OCI-LY7 (cell line): ENCODE measurements around the gene MRPL2. TPM values are rescaled to one million over a fixed set of nuclear protein-coding genes. Genes with fewer than 3 reads are reported as not detected.

ENCODE experiments used
- total RNA-seq, 2 experiments: library from RNA; depleted of rRNA in 1 of 2; stranded (reverse); fragments of >200 nt in 1 of 2; shearing (Covaris generic) in 1 of 2; gene quantifications; 2 replicates each; pipeline ENCODE4 v1.2.3, GENCODE V29; 2014 to 2022

Gene MRPL2
- total RNA-seq, 2 experiments from 2014 or later: 25.8 to 81.7 TPM

Other genes with a start within 250 kb of the MRPL2 start
- gene RPL7L1, start 179.8 kb downstream of the MRPL2 start, total RNA-seq (2014; rRNA removed; shearing (Covaris generic)): 83.2 and 101 TPM in 2 replicates
- 109 and 123 TPM in 2 replicates for gene RPL7L1, start 179.8 kb downstream of the MRPL2 start, total RNA-seq (2022)
- 0.72 and 0.85 TPM in 2 replicates for gene PTCRA, start 143.4 kb downstream of the MRPL2 start, total RNA-seq (2014; rRNA removed; shearing (Covaris generic))
- 0.91 TPM in 1 of 2 replicates, not detected in the other for gene PTCRA, start 143.4 kb downstream of the MRPL2 start, total RNA-seq (2022)
- gene CNPY3, start 130.0 kb downstream of the MRPL2 start, total RNA-seq (2014; rRNA removed; shearing (Covaris generic)): 64.7 and 69.3 TPM in 2 replicates
- gene CNPY3, start 130.0 kb downstream of the MRPL2 start, total RNA-seq (2022): 70.5 and 77.2 TPM in 2 replicates
- 1.7 TPM in 1 of 2 replicates, not detected in the other for gene GNMT, start 98.7 kb downstream of the MRPL2 start, total RNA-seq (2014; rRNA removed; shearing (Covaris generic))
- gene GNMT, start 98.7 kb downstream of the MRPL2 start, total RNA-seq (2022): 1.7 and 2.2 TPM in 2 replicates
- 24.7 and 26.3 TPM in 2 replicates for gene PEX6, start 80.3 kb downstream of the MRPL2 start, total RNA-seq (2014; rRNA removed; shearing (Covaris generic))
- gene PEX6, start 80.3 kb downstream of the MRPL2 start, total RNA-seq (2022): 22.4 and 23.8 TPM in 2 replicates
- gene PPP2R5D, start 74.9 kb downstream of the MRPL2 start, total RNA-seq (2014; rRNA removed; shearing (Covaris generic)): 29.1 and 35.0 TPM in 2 replicates
- gene PPP2R5D, start 74.9 kb downstream of the MRPL2 start, total RNA-seq (2022): 35.6 and 39.5 TPM in 2 replicates
- 70.7 and 76.0 TPM in 2 replicates for gene MEA1, start 45.5 kb downstream of the MRPL2 start, total RNA-seq (2014; rRNA removed; shearing (Covaris generic))
- gene MEA1, start 45.5 kb downstream of the MRPL2 start, total RNA-seq (2022): 59.1 and 67.9 TPM in 2 replicates
- gene KLHDC3, start 45.2 kb downstream of the MRPL2 start, total RNA-seq (2014; rRNA removed; shearing (Covaris generic)): 78.6 and 89.9 TPM in 2 replicates
- 91.4 and 99.6 TPM in 2 replicates for gene KLHDC3, start 45.2 kb downstream of the MRPL2 start, total RNA-seq (2022)
- gene RRP36, start 37.8 kb downstream of the MRPL2 start, total RNA-seq (2014; rRNA removed; shearing (Covaris generic)): 61.1 and 72.6 TPM in 2 replicates
- gene RRP36, start 37.8 kb downstream of the MRPL2 start, total RNA-seq (2022): 66.7 and 75.9 TPM in 2 replicates
- 14.1 and 16.9 TPM in 2 replicates for gene CUL7, start 5.6 kb downstream of the MRPL2 start, total RNA-seq (2014; rRNA removed; shearing (Covaris generic))
- gene CUL7, start 5.6 kb downstream of the MRPL2 start, total RNA-seq (2022): 14.9 and 18.6 TPM in 2 replicates
- 15.0 and 16.4 TPM in 2 replicates for gene KLC4, start 197 bp upstream of the MRPL2 start, total RNA-seq (2014; rRNA removed; shearing (Covaris generic))
- gene KLC4, start 197 bp upstream of the MRPL2 start, total RNA-seq (2022): 22.5 and 25.2 TPM in 2 replicates
- 12.7 and 18.5 TPM in 2 replicates for gene PTK7, start 16.9 kb upstream of the MRPL2 start, total RNA-seq (2014; rRNA removed; shearing (Covaris generic))
- 12.0 and 13.0 TPM in 2 replicates for gene PTK7, start 16.9 kb upstream of the MRPL2 start, total RNA-seq (2022)
- gene SRF, start 111.8 kb upstream of the MRPL2 start, total RNA-seq (2014; rRNA removed; shearing (Covaris generic)): 17.6 and 22.8 TPM in 2 replicates
- gene SRF, start 111.8 kb upstream of the MRPL2 start, total RNA-seq (2022): 23.1 and 24.2 TPM in 2 replicates
- gene CUL9, start 122.8 kb upstream of the MRPL2 start, total RNA-seq (2014; rRNA removed; shearing (Covaris generic)): 27.4 and 37.0 TPM in 2 replicates
- 31.1 and 32.9 TPM in 2 replicates for gene CUL9, start 122.8 kb upstream of the MRPL2 start, total RNA-seq (2022)
- gene DNPH1, start 170.0 kb upstream of the MRPL2 start, total RNA-seq (2014; rRNA removed; shearing (Covaris generic)): 111 and 126 TPM in 2 replicates
- 58.7 and 65.5 TPM in 2 replicates for gene DNPH1, start 170.0 kb upstream of the MRPL2 start, total RNA-seq (2022)
- 0.05 and 0.35 TPM in 2 replicates for gene TTBK1, start 184.0 kb upstream of the MRPL2 start, total RNA-seq (2014; rRNA removed; shearing (Covaris generic))
- gene TTBK1, start 184.0 kb upstream of the MRPL2 start, total RNA-seq (2022): 1.5 and 1.7 TPM in 2 replicates
- not detected in 2 replicates for gene SLC22A7, start 238.8 kb upstream of the MRPL2 start, total RNA-seq (2014; rRNA removed; shearing (Covaris generic))
- gene SLC22A7, start 238.8 kb upstream of the MRPL2 start, total RNA-seq (2022): not detected in 2 replicates
- 2.7 and 2.9 TPM in 2 replicates for gene CRIP3, start 249.4 kb upstream of the MRPL2 start, total RNA-seq (2014; rRNA removed; shearing (Covaris generic))
- 1.7 TPM in 1 of 2 replicates, not detected in the other for gene CRIP3, start 249.4 kb upstream of the MRPL2 start, total RNA-seq (2022)